HFFc6 (cell line): ENCODE measurements around the gene SRPK2. TPM values are rescaled to one million over a fixed set of nuclear protein-coding genes. Genes with fewer than 3 reads are reported as not detected.
"Not testable (repeated sequence)": the region's sequence is repeated elsewhere in the genome, so short reads cannot be mapped to it uniquely, and the experiment has no call there.

Experiments used
- DNase-seq: peaks from one replicate; pipeline ENCODE4 v3.0.0-alpha.2; 2018
- H3K27ac Mint-ChIP-seq: 2 replicates; pipeline ENCODE4 v1.8.0; 2020; ENCODE audit warnings: mild to moderate bottlenecking, mixed read lengths
- H3K27me3 Mint-ChIP-seq: 2 replicates; pipeline ENCODE4 v1.8.0; 2021; ENCODE audit warnings: mild to moderate bottlenecking, moderate library complexity, mixed read lengths; ENCODE audit not compliant: insufficient read depth
- H3K36me3 Mint-ChIP-seq: 2 replicates; pipeline ENCODE4 v1.8.0; 2021; ENCODE audit warnings: low read depth, mixed read lengths
- H3K4me1 Mint-ChIP-seq: 2 replicates; pipeline ENCODE4 v1.8.0; 2020; ENCODE audit warnings: low read depth, mixed read lengths
- H3K4me3 Mint-ChIP-seq: 2 replicates; pipeline ENCODE4 v1.8.0; 2020; ENCODE audit warnings: mild to moderate bottlenecking, moderate library complexity, mixed read lengths
- H3K9me3 Mint-ChIP-seq: 2 replicates; pipeline ENCODE4 v1.8.0; 2020; ENCODE audit warnings: mild to moderate bottlenecking, mixed read lengths
- total RNA-seq, 6 experiments: library from RNA; stranded (reverse); fragmentation: NEBNext Ultra II Directional; extraction: Animal tissue kit (Norgen Biotek cat#: 25700); gene quantifications; 2 replicates in 1 of 6; 3 replicates in 5 of 6; pipeline ENCODE4 v1.2.3, GENCODE V29; 2021
- TF ChIP-seq, protein P1 (sequence below): fragments of 200-600 bp; sonication (generic); IDR thresholded peaks from 2 replicates; pipeline ENCODE4 v1.5.0; 2021; ENCODE audit warnings: antibody characterized with exemption, mild to moderate bottlenecking

The SRPK2 gene
- total RNA-seq, 6 experiments from 2014 or later = 45.2 to 49.3 (median 46.7) TPM

- H3K4me1 Mint-ChIP-seq = peaks cover 45% of the 10 kb centered on the region
- H3K27ac Mint-ChIP-seq = peak overlapping the region; percentile 82
- TF ChIP-seq, protein P1, sequence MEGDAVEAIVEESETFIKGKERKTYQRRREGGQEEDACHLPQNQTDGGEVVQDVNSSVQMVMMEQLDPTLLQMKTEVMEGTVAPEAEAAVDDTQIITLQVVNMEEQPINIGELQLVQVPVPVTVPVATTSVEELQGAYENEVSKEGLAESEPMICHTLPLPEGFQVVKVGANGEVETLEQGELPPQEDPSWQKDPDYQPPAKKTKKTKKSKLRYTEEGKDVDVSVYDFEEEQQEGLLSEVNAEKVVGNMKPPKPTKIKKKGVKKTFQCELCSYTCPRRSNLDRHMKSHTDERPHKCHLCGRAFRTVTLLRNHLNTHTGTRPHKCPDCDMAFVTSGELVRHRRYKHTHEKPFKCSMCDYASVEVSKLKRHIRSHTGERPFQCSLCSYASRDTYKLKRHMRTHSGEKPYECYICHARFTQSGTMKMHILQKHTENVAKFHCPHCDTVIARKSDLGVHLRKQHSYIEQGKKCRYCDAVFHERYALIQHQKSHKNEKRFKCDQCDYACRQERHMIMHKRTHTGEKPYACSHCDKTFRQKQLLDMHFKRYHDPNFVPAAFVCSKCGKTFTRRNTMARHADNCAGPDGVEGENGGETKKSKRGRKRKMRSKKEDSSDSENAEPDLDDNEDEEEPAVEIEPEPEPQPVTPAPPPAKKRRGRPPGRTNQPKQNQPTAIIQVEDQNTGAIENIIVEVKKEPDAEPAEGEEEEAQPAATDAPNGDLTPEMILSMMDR = peak; percentile 46; the same call in 1 of the 2 replicates
- H3K36me3 Mint-ChIP-seq = no peaks in the 10 kb centered on the region
- H3K4me3 Mint-ChIP-seq = peak overlapping the region; percentile 87
- peak; percentile 85 for DNase-seq
- H3K27me3 Mint-ChIP-seq = no peaks in the 10 kb centered on the region; the same call in 1 of the 2 replicates
- no peaks in the 10 kb centered on the region for H3K9me3 Mint-ChIP-seq
Measured at GRCh38 chr7:105268056-105268455, 120.7 kb downstream of the SRPK2 start.

DNA sequence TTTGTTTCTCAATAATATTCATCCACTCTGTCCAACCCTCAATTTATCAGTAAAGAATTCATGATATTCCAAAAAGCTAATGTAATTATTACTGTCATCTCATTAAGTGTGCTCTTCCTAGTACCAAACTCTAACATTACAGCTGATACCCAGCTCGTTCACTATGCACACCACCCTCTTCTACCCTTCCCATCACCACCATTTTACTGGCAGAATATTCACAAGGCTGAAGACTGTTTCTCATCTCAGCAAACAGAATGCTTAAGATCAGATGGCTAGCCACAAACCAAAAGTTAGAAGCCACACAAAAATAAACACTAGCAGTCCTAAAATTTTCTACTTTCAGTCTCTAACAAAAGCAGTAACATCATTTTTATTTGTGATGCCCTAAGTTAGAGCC, 121.5 kb downstream of the SRPK2 start:
- Mint-ChIP-seq H3K27me3 (no peaks in the 10 kb centered on the region; the same call in 1 of the 2 replicates), H3K9me3 (no peaks in the 10 kb centered on the region), H3K36me3 (no peaks in the 10 kb centered on the region), H3K27ac (peak overlapping the region; percentile 51), H3K4me3 (peak overlapping the region; percentile 73), H3K4me1 (peaks cover 45% of the 10 kb centered on the region)
- TF ChIP-seq, protein P1 = no peak
- DNase-seq = no peak

DNA sequence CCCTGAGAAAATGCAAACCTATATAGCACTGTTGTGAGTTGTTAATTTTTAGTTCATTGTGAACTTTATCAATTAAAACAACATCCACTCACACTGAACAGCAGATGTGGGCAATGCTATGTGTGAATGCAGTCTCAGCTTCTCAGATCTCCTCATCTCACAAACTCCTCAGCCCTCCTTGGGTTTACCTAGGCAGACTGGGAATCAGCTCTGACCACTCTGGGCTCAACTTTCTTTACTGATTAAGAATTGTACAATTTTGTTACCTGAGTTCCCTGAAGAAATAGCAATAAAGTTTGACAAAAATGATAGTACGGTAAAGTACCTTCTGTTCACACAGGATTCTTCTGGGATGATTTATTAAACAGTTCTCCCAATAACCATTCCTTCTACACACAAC, 124.0 kb downstream of the SRPK2 start:
- Mint-ChIP-seq H3K36me3 (peaks cover 10% of the 10 kb centered on the region), H3K4me3 (no peak overlapping the region), H3K4me1 (peaks cover 44% of the 10 kb centered on the region), H3K9me3 (peaks cover 9% of the 10 kb centered on the region), H3K27ac (no peak overlapping the region), H3K27me3 (no peaks in the 10 kb centered on the region)
- TF ChIP-seq, protein P1 = no peak
- no peak for DNase-seq

- Mint-ChIP-seq H3K9me3 (peaks cover 15% of the 10 kb centered on the region), H3K4me3 (no peak overlapping the region), H3K27me3 (no peaks in the 10 kb centered on the region), H3K4me1 (peaks cover 23% of the 10 kb centered on the region), H3K27ac (peak overlapping the region; percentile 20), H3K36me3 (peaks cover 11% of the 10 kb centered on the region)
- TF ChIP-seq, protein P1 = no peak
- DNase-seq = no peak
Measured at GRCh38 chr7:105261689-105262088, 127.0 kb downstream of the SRPK2 start.

- H3K27ac Mint-ChIP-seq, H3K27me3 Mint-ChIP-seq, H3K4me3 Mint-ChIP-seq, DNase-seq: not testable (repeated sequence)
- peaks cover 15% of the 10 kb centered on the region for H3K9me3 Mint-ChIP-seq
- H3K36me3 Mint-ChIP-seq = peaks cover 11% of the 10 kb centered on the region
- peaks cover 28% of the 10 kb centered on the region for H3K4me1 Mint-ChIP-seq
Measured at GRCh38 chr7:105260201-105260871, 128.4 kb downstream of the SRPK2 start.

DNA sequence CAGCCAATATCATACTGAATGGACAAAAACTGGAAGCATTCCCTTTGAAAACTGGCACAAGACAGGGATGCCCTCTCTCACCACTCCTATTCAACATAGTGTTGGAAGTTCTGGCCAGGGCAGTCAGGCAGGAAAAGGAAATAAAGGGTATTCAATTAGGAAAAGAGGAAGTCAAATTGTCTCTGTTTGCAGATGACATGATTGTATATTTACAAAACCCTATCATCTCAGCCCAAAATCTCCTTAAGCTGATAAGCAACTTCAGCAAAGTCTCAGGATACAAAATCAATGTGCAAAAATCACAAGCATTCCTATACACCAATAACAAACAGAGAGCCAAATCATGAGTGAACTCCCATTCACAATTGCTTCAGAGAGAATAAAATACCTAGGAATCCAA, 129.8 kb downstream of the SRPK2 start:
- Mint-ChIP-seq H3K9me3 (peaks cover 15% of the 10 kb centered on the region), H3K4me1 (peaks cover 28% of the 10 kb centered on the region), H3K36me3 (peaks cover 11% of the 10 kb centered on the region)
- H3K27me3 Mint-ChIP-seq, H3K4me3 Mint-ChIP-seq, DNase-seq, H3K27ac Mint-ChIP-seq: not testable (repeated sequence)
